Middle frontal gyrus (tissue), 1 donor: ENCODE data around the gene EPHA7.

Source experiments
- DNase-seq: peaks from one replicate; pipeline ENCODE4 v3.0.0-alpha.2; 2015; ENCODE audit warnings: low spot score; ENCODE audit errors: extremely low spot score

Gene EPHA7

GRCh38 chr6:93393554-93394074 is 25.7 kb downstream of the EPHA7 start:
- DNase-seq, result no peak

- DNase-seq, result no peak
Measured at GRCh38 chr6:93392797-93393196, 26.6 kb downstream of the EPHA7 start.

GRCh38 chr6:93391965-93392364 is 27.4 kb downstream of the EPHA7 start:
- DNase-seq, result no peak

GRCh38 chr6:93389192-93389591 is 30.2 kb downstream of the EPHA7 start:
- DNase-seq, result no peak

GRCh38 chr6:93388070-93388469 is 31.3 kb downstream of the EPHA7 start:
- no peak for DNase-seq

- no peak for DNase-seq
Measured at GRCh38 chr6:93376026-93376540, 43.3 kb downstream of the EPHA7 start.

GRCh38 chr6:93373445-93373844 is 45.9 kb downstream of the EPHA7 start:
- no peak for DNase-seq

- DNase-seq, result no peak
Measured at GRCh38 chr6:93371756-93372155, 47.6 kb downstream of the EPHA7 start.

- DNase-seq, result no peak
Measured at GRCh38 chr6:93369586-93370134, 49.7 kb downstream of the EPHA7 start.

GRCh38 chr6:93366506-93366905 is 52.9 kb downstream of the EPHA7 start:
- no peak for DNase-seq

GRCh38 chr6:93365445-93365844 is 53.9 kb downstream of the EPHA7 start:
- DNase-seq, result no peak

- no peak for DNase-seq
Measured at GRCh38 chr6:93358435-93358834, 60.9 kb downstream of the EPHA7 start.

GRCh38 chr6:93352604-93353003 is 66.8 kb downstream of the EPHA7 start:
- DNase-seq, result no peak

GRCh38 chr6:93351222-93351621 is 68.1 kb downstream of the EPHA7 start:
- DNase-seq, result no peak

GRCh38 chr6:93350774-93351173 is 68.6 kb downstream of the EPHA7 start:
- DNase-seq, result no peak

GRCh38 chr6:93344333-93344835 is 75.0 kb downstream of the EPHA7 start:
- DNase-seq, result no peak

GRCh38 chr6:93343476-93343875 is 75.9 kb downstream of the EPHA7 start:
- no peak for DNase-seq

- no peak for DNase-seq
Measured at GRCh38 chr6:93341900-93342613, 77.3 kb downstream of the EPHA7 start.

GRCh38 chr6:93337772-93338394 is 81.5 kb downstream of the EPHA7 start:
- DNase-seq, result no peak

GRCh38 chr6:93337014-93337413 is 82.3 kb downstream of the EPHA7 start:
- no peak for DNase-seq

GRCh38 chr6:93329301-93330000 is 89.9 kb downstream of the EPHA7 start:
- no peak for DNase-seq

- no peak for DNase-seq
Measured at GRCh38 chr6:93327857-93328256, 91.5 kb downstream of the EPHA7 start.
